ENCODE data around the gene BBLN.

The BBLN gene

GRCh38 chr9:128211981-128212281, 51.9 kb downstream of the BBLN start:
- TF ChIP-seq FOXK2 (IDR thresholded peaks at IDR 0.05) (no peak), ARNT (IDR thresholded peaks at IDR 0.05) (no peak), SUZ12 (IDR thresholded peaks at IDR 0.05) (no peak), L3MBTL2 (conservative IDR thresholded peaks at IDR 0.05) (no peak), ZNF384 (IDR thresholded peaks at IDR 0.05) (no peak), NFRKB (IDR thresholded peaks at IDR 0.05) (no peak), SP1 (IDR thresholded peaks at IDR 0.05) (no peak), TARDBP (IDR thresholded peaks at IDR 0.05) (no peak), PKNOX1 (IDR thresholded peaks at IDR 0.05) (no peak), HDGF (IDR thresholded peaks at IDR 0.05; ENCODE audit: borderline replicate concordance) (no peak), BHLHE40 (IDR thresholded peaks at IDR 0.05; ENCODE audit: borderline replicate concordance) (no peak), CTBP1 (IDR thresholded peaks at IDR 0.05; ENCODE audit: borderline replicate concordance) (no peak), FOXM1 (IDR thresholded peaks at IDR 0.05; ENCODE audit: borderline replicate concordance) (no peak), ELF4 (IDR thresholded peaks at IDR 0.05) (no peak), LEF1 (IDR thresholded peaks at IDR 0.05; ENCODE audit: borderline replicate concordance) (no peak), FOXA1 (IDR thresholded peaks at IDR 0.05) (no peak)
- DNase-seq (ENCODE audit: extremely low spot score) = no peak
- POLR2A ChIA-PET = no interaction called here
- CTCF ChIA-PET = interaction anchor here (0.8 kb wide), 1 partner anchor 8 kb away, joined by 3 read pairs; the partner anchor contains the start of gene DNM1
